OCI-LY1 (cell line): Measurements from ENCODE around the gene TBC1D8B.

Experiments
- H2AFZ ChIP-seq: fragments of 200-600 bp; sonication (generic), shearing (Covaris generic); 2 replicates; pipeline ENCODE4 v1.6.0; 2014; ENCODE audit warnings: antibody characterized with exemption, mild to moderate bottlenecking, low read length
- H3F3A ChIP-seq: fragments of 200-600 bp; sonication (generic), shearing (Covaris generic); 2 replicates; pipeline ENCODE4 v1.6.0; 2014; ENCODE audit warnings: mild to moderate bottlenecking, antibody characterized with exemption, low read length, moderate library complexity; ENCODE audit not compliant: insufficient read depth
- H3K27ac ChIP-seq: fragments of 200-600 bp; sonication (generic); 2 replicates; pipeline ENCODE4 v1.5.1; 2014; ENCODE audit warnings: low read length, mixed run types, mild to moderate bottlenecking, low read depth; ENCODE audit not compliant: poor library complexity, severe bottlenecking
- H3K27me3 ChIP-seq: fragments of 200-600 bp; sonication (generic); 2 replicates; pipeline ENCODE4 v1.6.0; 2014; ENCODE audit warnings: antibody characterized with exemption, mild to moderate bottlenecking, low read length, moderate library complexity; ENCODE audit not compliant: insufficient read depth
- H3K36me3 ChIP-seq: fragments of 200-600 bp; sonication (generic); 2 replicates; pipeline ENCODE4 v1.6.1; 2014; ENCODE audit warnings: mild to moderate bottlenecking, antibody characterized with exemption, low read length, moderate library complexity, mixed read lengths; ENCODE audit not compliant: insufficient read depth
- H3K4me1 ChIP-seq: fragments of 200-600 bp; sonication (generic); 2 replicates; pipeline ENCODE4 v1.5.1; 2014; ENCODE audit warnings: mild to moderate bottlenecking, low read length, moderate library complexity; ENCODE audit not compliant: insufficient read depth, severe bottlenecking
- H3K4me2 ChIP-seq: fragments of 200-600 bp; sonication (generic), shearing (Covaris generic); 2 replicates; pipeline ENCODE4 v1.6.1; 2014; ENCODE audit warnings: low read length
- H3K4me3 ChIP-seq: fragments of 200-600 bp; sonication (generic); 2 replicates; pipeline ENCODE4 v1.5.1; 2014; ENCODE audit warnings: low read length, low read depth, mild to moderate bottlenecking, mixed read lengths; ENCODE audit not compliant: poor library complexity, severe bottlenecking
- H3K79me2 ChIP-seq: fragments of 200-600 bp; shearing (Covaris generic); 2 replicates; pipeline ENCODE4 v1.6.1; 2016; ENCODE audit warnings: mixed run types, low read length, mixed read lengths; ENCODE audit not compliant: insufficient read depth
- H3K9ac ChIP-seq: fragments of 200-600 bp; sonication (generic), shearing (Covaris generic); 2 replicates; pipeline ENCODE4 v1.6.1; 2014; ENCODE audit warnings: mild to moderate bottlenecking, low read length, mixed read lengths
- H3K9me2 ChIP-seq: fragments of 200-600 bp; sonication (generic), shearing (Covaris generic); 2 replicates; pipeline ENCODE4 v1.6.1; 2014; ENCODE audit warnings: low read depth, mild to moderate bottlenecking, low read length, mixed read lengths
- H3K9me3 ChIP-seq: fragments of 200-600 bp; shearing (Covaris generic); 2 replicates; pipeline ENCODE4 v1.6.1; 2014; ENCODE audit warnings: low read length, mixed read lengths
- H4K20me1 ChIP-seq: fragments of 200-600 bp; sonication (generic), shearing (Covaris generic); 2 replicates; pipeline ENCODE4 v1.6.0; 2016; ENCODE audit warnings: mild to moderate bottlenecking, low read length; ENCODE audit not compliant: insufficient read depth
- EZH2 ChIP-seq: fragments of 200-600 bp; sonication (generic), shearing (Covaris generic); IDR thresholded peaks from 2 replicates; pipeline ENCODE4 v1.8.0; 2017; ENCODE audit warnings: borderline replicate concordance, mixed run types, mild to moderate bottlenecking, antibody characterized with exemption, low read length, moderate library complexity, mixed read lengths
- TF ChIP-seq, protein P1 (sequence below): fragments of 200-600 bp; sonication (generic), shearing (Covaris generic); IDR thresholded peaks from 2 replicates; pipeline ENCODE4 v1.5.1; 2017; ENCODE audit warnings: mild to moderate bottlenecking, antibody characterized with exemption, low read length, moderate library complexity, mixed read lengths

The TBC1D8B gene

GRCh38 chrX:106919932-106920452, 117.5 kb downstream of the TBC1D8B start, which contains the start of gene CLDN2:
Gene CLDN2, plus strand, starts transcription at chrX:106920402. Its CDS starts 7,827 bp downstream, at chrX:106928229.
- Histone ChIP-seq H3K36me3 (no peaks in the 10 kb centered on the region), H4K20me1 (no peaks in the 10 kb centered on the region), H3K27me3 (no peaks in the 10 kb centered on the region), H3K79me2 (no peaks in the 10 kb centered on the region), H3K27ac (no peak within 1 kb of the TSS), H3K9me2 (no peaks in the 10 kb centered on the region), H2AFZ (no peak within 1 kb of the TSS), H3K9ac (no peak within 1 kb of the TSS), H3K4me2 (no peak within 1 kb of the TSS), H3K9me3 (no peaks in the 10 kb centered on the region), H3K4me1 (no peaks in the 10 kb centered on the region), H3F3A (no peaks in the 10 kb centered on the region), H3K4me3 (no peak within 1 kb of the TSS)
- no peak for TF ChIP-seq EZH2
- TF ChIP-seq, protein P1, sequence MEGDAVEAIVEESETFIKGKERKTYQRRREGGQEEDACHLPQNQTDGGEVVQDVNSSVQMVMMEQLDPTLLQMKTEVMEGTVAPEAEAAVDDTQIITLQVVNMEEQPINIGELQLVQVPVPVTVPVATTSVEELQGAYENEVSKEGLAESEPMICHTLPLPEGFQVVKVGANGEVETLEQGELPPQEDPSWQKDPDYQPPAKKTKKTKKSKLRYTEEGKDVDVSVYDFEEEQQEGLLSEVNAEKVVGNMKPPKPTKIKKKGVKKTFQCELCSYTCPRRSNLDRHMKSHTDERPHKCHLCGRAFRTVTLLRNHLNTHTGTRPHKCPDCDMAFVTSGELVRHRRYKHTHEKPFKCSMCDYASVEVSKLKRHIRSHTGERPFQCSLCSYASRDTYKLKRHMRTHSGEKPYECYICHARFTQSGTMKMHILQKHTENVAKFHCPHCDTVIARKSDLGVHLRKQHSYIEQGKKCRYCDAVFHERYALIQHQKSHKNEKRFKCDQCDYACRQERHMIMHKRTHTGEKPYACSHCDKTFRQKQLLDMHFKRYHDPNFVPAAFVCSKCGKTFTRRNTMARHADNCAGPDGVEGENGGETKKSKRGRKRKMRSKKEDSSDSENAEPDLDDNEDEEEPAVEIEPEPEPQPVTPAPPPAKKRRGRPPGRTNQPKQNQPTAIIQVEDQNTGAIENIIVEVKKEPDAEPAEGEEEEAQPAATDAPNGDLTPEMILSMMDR, result no peak

DNA sequence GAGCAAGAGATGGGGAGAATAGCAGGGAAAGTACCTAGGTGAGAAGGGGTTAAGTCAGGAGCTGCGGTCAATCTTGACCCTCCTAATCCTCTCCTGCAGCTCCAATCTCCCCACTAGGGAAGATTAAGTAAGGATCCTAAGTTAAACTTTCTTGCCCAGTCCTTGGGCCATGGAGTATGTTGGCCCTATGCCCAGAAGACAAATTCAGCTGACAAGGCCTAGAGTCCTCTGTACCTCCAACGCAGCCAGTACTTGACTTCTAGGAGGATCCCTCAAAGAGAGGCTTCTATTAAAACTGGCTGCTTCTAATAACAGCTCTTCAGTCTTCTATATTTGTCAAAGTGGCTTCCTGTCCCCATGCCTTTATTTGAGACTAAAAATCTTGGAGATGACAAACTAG, 119.2 kb downstream of the TBC1D8B start:
- Histone ChIP-seq H3K9me3 (no peaks in the 10 kb centered on the region), H3K4me3 (no peak overlapping the region), H3K27me3 (no peaks in the 10 kb centered on the region), H3K27ac (no peak overlapping the region), H3K4me1 (no peaks in the 10 kb centered on the region), H3K9me2 (no peaks in the 10 kb centered on the region), H3K9ac (no peak overlapping the region), H3F3A (no peaks in the 10 kb centered on the region), H3K79me2 (no peaks in the 10 kb centered on the region), H3K36me3 (no peaks in the 10 kb centered on the region), H4K20me1 (no peaks in the 10 kb centered on the region), H3K4me2 (no peak overlapping the region), H2AFZ (no peak overlapping the region)
- TF ChIP-seq, protein P1, result no peak
- no peak for TF ChIP-seq EZH2
